HG03064 (cell line): Measurements from ENCODE around the gene ISCU.
A peak's percentile ranks its signal among the peaks of the same experiment; 100 is the strongest.

Experiments
- ATAC-seq: cut with Tn5 transposase; IDR thresholded peaks from one replicate; pipeline ENCODE4 v1.9.1; 2021; ENCODE audit warnings: low read depth; ENCODE audit not compliant: unreplicated experiment

ISCU gene

DNA sequence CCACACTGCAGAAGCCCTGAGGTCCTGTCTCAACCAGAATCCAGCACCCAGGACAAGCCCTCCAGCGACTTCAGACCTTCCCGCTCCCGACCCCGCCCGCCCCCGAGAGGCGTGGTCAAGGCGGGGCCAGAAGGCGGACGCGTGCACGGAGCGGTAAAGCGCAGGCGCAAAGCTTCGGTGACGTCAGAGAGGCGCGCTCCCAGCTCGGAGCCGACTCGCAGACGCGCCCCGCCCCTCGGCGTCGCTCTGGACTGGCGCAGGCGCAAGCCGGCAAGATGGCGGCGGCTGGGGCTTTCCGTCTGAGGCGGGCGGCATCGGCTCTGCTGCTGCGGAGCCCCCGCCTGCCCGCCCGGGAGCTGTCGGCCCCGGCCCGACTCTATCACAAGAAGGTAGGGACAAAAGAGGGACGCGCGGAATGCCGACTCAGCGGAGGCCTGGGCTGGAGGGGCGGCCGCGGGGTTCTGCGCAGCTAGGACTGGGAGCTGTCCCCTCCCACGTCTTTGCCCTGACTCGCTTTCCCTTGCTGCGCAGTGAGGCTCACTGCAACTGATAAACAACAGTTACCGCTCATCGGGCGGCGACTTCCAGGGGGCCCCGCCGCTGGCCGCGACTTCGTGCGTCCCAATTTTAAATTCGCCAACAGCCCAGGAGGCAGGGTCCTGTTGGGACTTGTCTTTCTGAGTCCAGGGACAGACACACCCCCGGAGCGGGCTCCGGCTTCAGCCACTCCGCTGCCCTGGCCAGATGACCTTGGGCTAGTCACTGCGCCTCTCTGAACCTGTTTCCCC, at the start of gene ISCU:
TSS of gene ISCU (plus strand) at position 249 of the 788 bp plus-strand sequence. CDS start at position 276, 27 bp downstream.
- peak; percentile 44 for ATAC-seq

DNA sequence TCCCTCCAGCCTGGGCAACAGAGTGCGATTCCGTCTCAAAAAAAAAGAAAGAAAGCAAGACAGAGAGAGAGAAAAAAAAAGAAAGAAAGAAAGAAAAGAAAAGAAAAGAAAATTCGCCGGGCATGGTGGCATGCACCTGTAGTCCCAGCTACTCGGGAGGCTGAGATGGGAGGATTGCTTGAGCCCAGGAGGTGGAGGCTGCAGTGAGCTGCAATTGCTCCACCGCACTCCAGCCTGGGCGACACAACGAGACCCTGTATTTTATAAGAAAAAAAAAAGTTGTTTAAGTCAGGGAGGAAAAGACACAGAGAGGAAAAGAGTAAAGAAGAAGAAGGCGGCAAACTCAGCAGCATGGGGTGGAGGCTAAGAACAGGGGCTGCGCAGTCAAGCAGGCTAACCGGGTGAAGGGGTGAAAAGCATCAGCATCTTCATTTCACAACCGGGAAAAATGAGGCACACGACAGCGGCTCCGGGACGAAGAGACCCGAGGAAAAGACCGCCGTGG, 47.9 kb upstream of the ISCU start:
- ATAC-seq = no peak

DNA sequence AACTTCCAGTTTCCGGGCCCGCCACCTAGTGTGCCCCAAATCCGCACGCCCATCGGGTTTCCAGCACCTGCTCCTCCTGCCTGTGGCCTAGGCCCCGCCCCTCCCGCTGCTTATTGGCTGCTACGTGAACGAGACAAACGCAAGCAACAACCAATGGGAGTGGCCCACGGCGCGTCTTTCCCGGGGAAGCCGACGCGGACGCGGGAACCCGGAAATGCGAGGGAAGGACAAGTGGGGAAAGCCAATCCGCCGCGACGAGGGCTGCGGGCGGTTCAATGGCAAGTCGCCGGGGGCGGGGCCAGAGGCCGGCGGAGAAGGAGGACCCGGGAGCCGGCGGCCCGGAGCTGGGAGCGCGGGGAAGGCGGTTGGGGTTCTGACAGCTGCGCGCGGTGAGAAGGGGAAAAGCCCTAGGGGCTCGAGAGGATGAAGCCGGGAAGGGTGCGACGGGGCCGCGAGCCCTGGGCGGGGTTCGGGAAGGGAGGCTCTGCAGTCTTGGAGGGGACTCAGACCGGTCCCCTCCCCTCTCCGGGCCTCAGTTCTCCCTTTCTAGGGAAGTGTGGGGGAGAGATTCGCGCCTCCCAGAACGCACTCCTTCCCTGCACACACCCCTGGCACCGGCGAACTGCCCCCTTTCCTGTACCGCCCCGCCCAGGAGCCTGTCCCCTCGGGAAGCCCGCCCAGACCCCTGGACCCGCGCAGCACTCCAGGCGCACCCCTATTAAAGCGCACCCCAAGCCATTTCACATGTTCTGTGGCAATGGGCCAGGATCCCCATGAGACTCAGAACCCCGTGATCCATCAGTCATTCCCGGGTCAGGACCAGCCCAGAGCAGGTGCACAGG, 47.2 kb upstream of the ISCU start, which contains the start of gene FICD:
TSS of gene FICD (plus strand) at position 305 of the 842 bp plus-strand sequence. CDS start 1,696 bp downstream, outside the sequence.
- ATAC-seq = peak; percentile 62

DNA sequence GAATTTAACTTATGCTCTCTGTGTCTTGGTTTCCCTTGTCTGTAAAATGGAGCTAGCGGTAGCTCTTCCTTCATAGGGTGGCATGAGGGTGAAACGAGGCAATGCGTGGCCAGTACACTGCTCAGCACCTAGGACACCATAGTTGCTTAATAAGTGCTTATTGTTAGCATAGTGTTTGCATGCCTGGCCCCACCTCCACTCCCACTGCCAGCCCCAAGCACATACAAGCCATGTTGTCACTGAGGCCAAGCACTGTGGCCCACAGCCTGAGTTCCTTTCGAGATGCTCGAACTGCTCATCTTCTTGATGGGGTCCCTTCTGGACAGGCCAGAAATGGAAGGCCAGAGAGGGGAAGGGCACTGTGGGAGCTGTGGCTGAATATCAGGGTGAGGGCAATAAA, 46.5 kb upstream of the ISCU start:
- ATAC-seq = no peak

DNA sequence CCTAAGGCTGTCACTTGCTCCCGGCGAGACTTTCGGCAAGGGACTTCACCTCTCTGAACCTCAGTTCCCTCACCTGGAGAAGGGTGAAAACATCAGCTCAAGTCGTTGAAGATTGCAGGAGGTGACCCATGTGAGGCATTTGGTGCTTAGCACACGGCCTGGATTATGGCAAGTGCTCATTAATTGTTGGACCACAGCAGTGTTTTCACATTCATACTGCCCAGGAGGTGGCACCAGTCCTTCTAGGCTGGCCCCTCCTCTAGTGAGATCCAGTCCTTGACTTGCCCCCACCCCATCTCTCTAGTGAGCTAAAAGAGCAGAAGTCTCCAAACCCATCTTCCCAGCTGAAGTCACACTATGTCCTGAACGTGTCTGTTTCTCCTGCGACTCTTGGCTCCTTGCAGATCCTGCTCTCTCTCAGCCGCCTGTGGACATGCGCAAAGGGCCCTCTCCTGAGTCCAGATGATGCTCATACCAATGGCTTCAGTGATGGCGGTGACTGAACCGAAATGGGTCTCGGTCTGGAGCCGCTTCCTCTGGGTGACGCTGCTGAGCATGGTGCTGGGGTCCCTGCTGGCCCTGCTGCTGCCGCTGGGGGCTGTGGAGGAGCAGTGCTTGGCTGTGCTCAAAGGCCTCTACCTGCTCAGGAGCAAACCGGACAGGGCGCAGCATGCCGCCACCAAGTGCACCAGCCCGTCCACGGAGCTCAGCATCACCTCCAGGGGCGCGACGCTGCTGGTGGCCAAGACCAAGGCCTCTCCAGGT, 45.7 kb upstream of the ISCU start:
- no peak for ATAC-seq

DNA sequence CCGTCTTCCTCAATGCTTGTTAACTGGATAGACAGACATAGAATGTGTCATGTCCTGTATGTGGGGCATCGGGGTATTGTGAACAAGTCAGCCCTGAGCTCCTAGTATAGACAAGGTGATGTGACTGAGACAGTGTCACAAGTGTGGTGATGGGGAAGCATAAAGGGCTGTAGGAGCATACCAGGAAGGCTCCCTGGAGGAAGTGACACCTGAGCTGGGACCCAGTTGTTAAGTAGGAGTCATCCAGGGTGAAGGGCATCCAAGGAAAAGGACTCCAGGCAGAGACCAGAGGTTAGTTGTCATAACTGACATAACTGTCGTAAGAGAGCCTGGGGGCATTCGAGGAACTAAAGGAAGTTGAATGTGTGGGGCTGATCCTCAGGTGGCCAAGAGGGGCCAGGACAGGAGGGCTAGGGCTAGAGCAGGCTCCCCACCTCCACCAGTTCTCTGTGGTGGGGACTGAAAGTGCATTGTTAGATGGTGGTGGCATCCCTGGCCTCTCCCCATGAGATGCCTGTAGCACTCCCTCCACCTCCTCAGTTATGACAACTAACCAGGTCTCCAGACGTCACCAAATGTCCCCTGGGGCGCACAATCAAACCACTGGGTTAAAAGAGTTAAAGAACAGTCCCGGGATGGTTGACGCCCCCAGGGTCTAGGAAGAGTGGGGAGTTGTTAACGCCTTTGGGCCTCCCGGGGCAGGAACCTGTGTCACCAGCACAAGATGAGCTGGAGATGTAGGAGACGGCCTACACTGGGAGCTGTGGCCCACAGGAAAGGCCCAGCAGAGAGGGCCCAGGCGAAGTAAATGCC, 44.9 kb upstream of the ISCU start:
- no peak for ATAC-seq

DNA sequence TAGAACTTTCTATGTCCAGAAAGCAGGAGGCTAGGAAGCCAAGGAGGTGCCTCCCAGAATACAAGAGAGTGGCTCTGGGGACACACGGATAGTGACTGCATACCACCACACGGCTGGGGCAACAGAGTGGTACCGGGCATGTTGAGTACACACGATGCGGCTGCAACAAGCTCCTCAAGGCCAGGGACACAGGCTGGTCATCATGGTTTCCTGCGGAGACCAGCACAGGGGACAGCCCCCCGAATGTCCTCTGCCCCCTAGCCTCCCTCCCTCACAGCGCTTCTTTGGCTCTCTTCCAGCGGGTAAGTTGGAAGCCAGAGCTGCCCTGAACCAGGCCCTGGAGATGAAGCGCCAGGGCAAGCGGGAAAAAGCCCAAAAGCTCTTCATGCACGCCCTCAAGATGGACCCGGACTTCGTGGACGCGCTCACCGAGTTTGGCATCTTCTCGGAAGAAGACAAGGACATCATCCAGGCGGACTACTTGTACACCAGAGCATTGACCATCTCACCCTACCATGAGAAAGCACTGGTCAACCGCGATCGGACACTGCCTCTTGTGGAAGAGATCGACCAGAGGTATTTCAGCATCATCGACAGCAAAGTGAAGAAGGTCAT, 44.2 kb upstream of the ISCU start:
- no peak for ATAC-seq

DNA sequence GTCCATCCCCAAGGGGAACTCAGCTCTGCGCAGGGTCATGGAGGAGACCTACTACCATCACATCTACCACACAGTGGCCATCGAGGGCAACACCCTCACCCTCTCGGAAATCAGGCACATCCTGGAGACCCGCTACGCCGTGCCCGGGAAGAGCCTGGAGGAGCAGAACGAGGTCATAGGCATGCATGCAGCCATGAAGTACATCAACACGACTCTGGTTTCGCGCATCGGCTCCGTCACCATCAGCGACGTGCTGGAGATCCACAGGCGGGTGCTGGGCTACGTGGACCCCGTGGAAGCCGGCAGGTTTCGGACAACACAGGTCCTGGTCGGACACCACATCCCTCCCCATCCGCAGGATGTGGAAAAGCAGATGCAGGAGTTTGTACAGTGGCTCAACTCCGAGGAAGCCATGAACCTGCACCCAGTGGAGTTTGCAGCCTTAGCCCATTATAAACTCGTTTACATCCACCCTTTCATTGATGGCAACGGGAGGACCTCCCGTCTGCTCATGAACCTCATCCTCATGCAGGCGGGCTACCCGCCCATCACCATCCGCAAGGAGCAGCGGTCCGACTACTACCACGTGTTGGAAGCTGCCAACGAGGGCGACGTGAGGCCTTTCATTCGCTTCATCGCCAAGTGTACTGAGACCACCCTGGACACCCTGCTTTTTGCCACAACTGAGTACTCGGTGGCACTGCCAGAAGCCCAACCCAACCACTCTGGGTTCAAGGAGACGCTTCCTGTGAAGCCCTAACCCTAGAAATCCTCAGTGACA, 43.5 kb upstream of the ISCU start:
- ATAC-seq = no peak

DNA sequence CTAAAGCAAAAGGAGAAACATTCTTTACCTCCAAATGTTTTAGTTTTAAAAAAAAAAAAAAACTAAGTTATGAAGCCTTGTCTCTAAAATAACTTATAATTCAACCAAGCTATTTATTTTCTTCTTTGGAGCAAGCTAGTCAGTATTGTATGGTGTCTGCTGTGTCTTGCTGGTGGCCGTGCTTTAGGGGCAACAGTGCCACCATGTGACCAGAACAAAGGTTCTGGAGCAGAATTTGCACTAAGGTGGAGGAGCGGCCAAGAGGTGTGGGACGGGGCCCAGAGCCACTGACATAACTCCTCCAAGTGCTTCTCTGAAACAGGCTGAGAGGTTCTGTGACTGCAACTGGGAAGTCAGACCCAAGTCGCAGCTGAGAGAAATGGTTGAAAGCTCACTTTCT, 42.8 kb upstream of the ISCU start:
- ATAC-seq = no peak

DNA sequence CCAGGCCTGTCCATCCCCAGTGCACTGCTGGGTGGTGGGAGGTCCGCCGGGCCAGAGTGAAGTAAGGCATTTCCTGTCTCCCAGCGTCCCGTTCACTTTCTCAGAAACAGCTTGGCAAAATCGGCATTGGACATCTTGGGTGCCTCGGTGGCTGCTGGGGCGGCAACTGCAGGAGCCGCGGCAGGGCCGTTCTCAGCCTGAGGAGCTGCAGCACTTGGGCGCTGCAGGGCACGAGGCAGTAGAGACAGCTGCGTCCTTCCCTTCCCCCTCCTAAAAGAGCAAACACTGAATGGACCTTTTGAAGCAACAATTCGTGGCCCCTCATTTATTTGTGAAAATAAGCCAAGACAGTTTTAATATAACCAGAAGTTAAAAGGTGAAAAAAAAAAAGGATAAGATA, 39.0 kb upstream of the ISCU start:
- ATAC-seq = no peak

DNA sequence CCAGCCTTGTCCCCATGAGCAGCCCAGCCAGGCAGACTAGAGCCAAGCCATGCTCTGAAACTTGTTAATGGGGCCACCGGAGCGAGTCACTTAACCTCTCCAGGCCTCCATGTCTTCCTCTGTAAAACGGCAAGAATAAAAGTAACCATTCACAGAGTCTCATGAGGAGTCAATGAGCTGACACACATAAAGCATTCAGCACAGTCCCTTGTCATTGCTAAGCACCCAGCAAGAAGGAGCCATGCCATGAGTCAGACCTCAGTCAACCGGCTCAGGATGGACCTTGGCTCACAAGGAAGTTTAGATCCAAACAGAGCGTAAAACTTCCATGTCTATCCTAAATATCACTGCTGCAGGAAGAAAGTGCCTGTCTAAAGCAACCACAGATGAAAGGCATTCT, 36.7 kb upstream of the ISCU start:
- ATAC-seq = no peak

DNA sequence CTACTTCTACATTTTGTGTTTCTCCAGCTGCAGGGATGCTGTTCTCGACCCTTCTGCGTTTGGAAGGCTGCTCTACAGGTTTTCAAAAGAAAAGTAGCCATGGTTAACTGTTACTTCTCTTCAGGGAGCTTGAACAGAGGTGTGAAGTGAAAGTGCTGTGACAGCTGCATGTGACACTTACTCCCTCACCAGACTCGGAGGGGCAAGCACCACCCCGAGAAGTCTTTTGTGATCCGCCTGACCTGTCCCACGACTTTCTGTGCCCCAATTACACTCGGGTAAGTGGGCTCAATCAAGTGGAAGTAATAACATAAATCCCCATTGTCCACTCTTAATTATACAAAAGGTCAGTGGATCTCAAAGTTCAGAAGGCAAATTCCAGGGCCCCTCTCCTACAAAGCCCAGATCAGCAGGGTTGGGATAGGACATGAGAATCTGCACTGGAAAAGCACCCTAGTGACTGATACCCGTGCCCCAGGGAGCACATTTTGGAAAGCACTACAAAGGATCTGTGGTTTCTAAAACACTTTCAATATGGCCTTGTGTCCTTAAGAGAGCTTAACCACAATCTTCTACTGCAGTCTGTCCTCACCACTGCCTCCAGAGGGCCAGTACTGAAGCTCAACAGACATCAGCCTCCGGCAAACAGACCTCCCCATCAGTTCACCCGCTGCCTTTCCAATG, 35.8 kb upstream of the ISCU start:
- no peak for ATAC-seq

DNA sequence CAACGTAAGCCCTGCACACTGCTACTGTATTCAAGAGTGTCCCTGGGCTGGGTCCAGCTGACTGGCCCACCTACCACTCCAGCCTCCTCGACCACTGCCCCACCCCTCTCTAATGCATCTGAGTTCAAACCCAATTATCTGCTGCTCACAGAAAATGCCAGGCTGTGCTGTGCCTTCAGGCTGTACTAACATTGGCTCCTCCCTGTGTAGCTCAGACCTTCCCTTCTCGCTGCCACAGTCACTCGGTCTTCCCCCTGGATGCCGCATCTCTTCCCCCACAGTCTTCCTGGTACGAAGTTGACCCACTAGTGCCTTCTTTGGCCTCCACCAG, 35.3 kb upstream of the ISCU start:
- ATAC-seq = no peak

DNA sequence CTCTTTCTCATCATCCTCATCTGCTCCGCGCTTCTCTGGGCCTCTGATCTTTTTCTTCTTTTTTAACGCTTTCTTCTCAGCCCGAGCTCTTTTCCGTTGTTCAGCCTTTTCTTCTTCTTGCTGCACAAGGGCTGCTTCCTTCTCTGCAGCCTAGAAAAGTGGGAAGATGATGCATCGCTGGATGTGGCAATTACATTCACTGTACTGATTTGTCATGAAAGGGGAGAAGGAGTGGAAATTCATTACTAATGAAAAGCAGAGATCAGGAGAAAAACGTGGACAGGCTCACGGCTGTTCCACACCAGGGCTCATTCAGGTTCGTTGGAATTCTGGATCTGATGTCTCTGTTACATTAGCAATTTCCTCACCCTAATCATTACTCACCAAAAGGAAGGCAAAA, 32.2 kb upstream of the ISCU start:
- ATAC-seq = no peak

DNA sequence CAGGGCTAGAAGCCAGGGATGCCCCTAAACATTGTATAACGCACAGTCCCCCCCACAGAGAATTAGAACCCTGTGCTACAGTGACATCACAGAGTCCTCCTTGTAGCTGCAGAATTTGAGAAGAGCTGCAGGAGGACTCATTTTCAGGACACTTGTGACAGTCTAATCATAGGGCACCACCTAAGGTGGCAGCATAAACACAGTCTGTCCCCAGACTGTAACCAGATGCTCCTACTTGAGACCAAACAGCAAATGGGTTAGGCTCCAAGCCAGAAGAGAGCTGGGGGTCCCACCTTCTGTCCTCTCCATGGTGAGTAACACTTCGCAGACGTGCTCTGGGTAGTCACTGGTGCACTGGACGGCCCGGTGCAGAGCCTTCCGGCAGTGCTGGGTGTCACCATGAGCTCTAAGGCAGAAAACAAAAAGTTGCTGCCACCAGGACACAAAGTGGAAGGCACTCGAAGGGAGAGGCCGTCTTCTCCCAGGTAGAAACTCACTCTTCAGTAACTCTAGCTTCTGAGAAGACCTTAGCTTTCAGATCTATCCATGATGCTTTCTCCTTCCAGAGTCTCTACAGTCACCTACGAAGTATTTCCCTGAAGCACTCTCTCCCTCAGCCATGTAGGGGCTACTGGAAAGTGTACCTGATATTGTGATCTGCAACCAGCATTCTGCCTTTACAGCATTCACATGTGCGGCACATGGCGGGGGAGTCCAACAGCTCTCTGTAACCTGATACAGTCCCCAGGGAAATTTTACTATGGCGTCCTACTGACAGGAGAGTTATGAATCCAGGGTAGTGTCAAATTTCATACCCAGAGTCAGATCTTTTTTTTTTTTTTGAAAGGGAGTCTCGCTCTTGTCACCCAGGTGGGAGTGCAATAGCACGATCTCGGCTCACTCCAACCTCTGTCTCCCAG, 30.2 kb upstream of the ISCU start:
- no peak for ATAC-seq

DNA sequence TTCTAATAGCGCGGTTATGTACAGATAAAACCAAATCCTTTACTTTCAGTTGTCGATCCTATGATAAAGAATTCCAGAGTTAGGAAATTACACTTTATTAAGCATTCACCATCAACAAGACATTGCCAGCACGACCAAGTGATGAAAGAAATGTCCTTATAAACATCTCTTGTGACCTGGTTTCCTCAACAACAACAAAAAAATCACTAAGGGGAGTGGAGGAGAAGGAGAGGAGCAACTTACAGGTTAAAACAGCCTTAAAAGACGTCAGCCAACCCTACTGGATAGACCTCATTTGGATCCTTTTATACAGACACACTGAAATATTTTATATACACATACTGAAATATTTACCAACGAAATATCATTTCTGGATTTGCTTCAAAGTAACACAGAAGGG, 24.2 kb upstream of the ISCU start:
- ATAC-seq = no peak

DNA sequence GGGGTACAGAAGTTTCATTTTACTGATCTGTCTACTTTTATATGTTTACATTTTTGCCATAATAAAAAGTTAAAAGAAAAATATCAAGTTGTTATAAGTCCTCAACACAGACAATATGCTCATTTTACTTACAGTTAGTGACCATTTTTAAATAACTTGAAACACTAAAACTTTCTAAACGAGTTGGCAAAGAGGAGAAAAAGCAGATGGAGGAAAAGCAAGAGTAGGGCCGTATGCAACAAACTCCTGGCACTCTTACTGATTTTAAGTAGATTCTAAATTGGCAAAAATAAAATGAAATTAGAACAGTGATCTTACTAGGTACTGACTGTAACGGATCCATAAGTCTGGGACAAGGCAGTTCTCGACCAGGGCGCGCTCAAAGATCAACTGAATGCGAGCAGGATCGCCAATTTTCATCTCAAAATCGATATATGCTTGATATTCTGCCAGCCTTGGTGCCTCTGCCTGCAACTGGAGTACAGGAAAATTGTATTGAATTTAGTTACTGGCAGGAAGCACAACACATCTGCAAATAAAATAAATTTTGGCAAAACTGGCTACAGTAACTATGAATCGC, 23.7 kb upstream of the ISCU start:
- ATAC-seq = no peak
